Aortic smooth muscle cell (primary cell): ENCODE results near the gene AGER. TPM values are rescaled to one million over a fixed set of nuclear protein-coding genes. Genes with fewer than 3 reads are reported as not detected.

Experiments used
- total RNA-seq: library from RNA; depleted of rRNA; stranded (reverse); fragments of >200 nt; gene quantifications from 2 replicates; pipeline ENCODE4 v1.2.3, GENCODE V29; 2014

The AGER gene
- total RNA-seq, result 0.13 and 0.37 TPM in 2 replicates

GRCh38 chr6:32184084-32184640 lies at the start of gene AGER:
Gene AGER (minus strand): TSS chr6:32184253. CDS start chr6:32184222, 31 bp downstream.

GRCh38 chr6:32223258-32224235 lies 39.5 kb upstream of the AGER start, which contains the start of gene NOTCH4:
Gene NOTCH4 (minus strand): TSS chr6:32224067. CDS start chr6:32223928, 139 bp downstream.

GRCh38 chr6:32192608-32193039 lies 8.6 kb upstream of the AGER start, which contains the start of gene GPSM3:
Gene GPSM3 (minus strand): TSS chr6:32192643. CDS start chr6:32192513, 130 bp downstream.

GRCh38 chr6:32190054-32190851 lies 6.2 kb upstream of the AGER start, which contains the start of gene PBX2:
Gene PBX2 (minus strand): TSS chr6:32190202. CDS start chr6:32189915, 287 bp downstream.

GRCh38 chr6:32177788-32178546 lies 6.1 kb downstream of the AGER start, which contains the start of gene RNF5:
Gene RNF5 (plus strand): TSS chr6:32178405. CDS start chr6:32178512, 107 bp downstream.

GRCh38 chr6:32175711-32176475 lies 8.2 kb downstream of the AGER start, which contains the start of gene AGPAT1:
Gene AGPAT1 (minus strand): TSS chr6:32176084. CDS start chr6:32171496, 4,588 bp downstream.

GRCh38 chr6:32164295-32164694 lies 19.8 kb downstream of the AGER start, which contains the start of gene EGFL8:
Gene EGFL8 (plus strand): TSS chr6:32164595. CDS start chr6:32166166, 1,571 bp downstream.

GRCh38 chr6:32153564-32154513 lies 30.2 kb downstream of the AGER start, which contains the start of gene PPT2:
Gene PPT2 (plus strand): TSS chr6:32154141. CDS start chr6:32154595, 454 bp downstream.

GRCh38 chr6:32151863-32152768 lies 31.9 kb downstream of the AGER start, which contains the start of gene PRRT1:
Gene PRRT1 (minus strand): TSS chr6:32151939. CDS start chr6:32151827, 112 bp downstream.

Other genes with a start within 250 kb of the AGER start
- 20.3 and 31.2 TPM in 2 replicates for gene CFB, start 238.2 kb downstream of the AGER start, total RNA-seq
- 107 and 119 TPM in 2 replicates for gene NELFE, start 225.3 kb downstream of the AGER start, total RNA-seq
- 41.2 and 58.4 TPM in 2 replicates for gene SKIC2, start 225.1 kb downstream of the AGER start, total RNA-seq
- 9.8 and 10.2 TPM in 2 replicates for gene DXO, start 212.1 kb downstream of the AGER start, total RNA-seq
- gene C4A, start 202.2 kb downstream of the AGER start, total RNA-seq, result 5.7 and 5.8 TPM in 2 replicates
- 4.8 and 5.0 TPM in 2 replicates for gene C4B, start 169.5 kb downstream of the AGER start, total RNA-seq
- under 0.01 and 0.62 TPM in 2 replicates for gene CYP21A2, start 145.8 kb downstream of the AGER start, total RNA-seq
- 33.9 and 58.7 TPM in 2 replicates for gene TNXB, start 74.9 kb downstream of the AGER start, total RNA-seq
- 11.8 and 16.4 TPM in 2 replicates for gene ATF6B, start 56.0 kb downstream of the AGER start, total RNA-seq
- gene FKBPL, start 54.0 kb downstream of the AGER start, total RNA-seq, result 5.5 and 5.9 TPM in 2 replicates
- 0.26 and 0.50 TPM in 2 replicates for gene PRRT1, start 32.3 kb downstream of the AGER start, total RNA-seq
- gene PPT2, start 30.1 kb downstream of the AGER start, total RNA-seq, result 28.3 and 69.1 TPM in 2 replicates
- 1.2 TPM in 2 replicates for gene EGFL8, start 19.7 kb downstream of the AGER start, total RNA-seq
- gene AGPAT1, start 8.2 kb downstream of the AGER start, total RNA-seq, result 14.3 and 17.3 TPM in 2 replicates
- gene RNF5, start 5.8 kb downstream of the AGER start, total RNA-seq, result 22.2 and 25.9 TPM in 2 replicates
- gene PBX2, start 5.9 kb upstream of the AGER start, total RNA-seq, result 20.5 and 26.3 TPM in 2 replicates
- gene GPSM3, start 8.4 kb upstream of the AGER start, total RNA-seq, result 0.92 and 1.1 TPM in 2 replicates
- 1.3 and 2.2 TPM in 2 replicates for gene NOTCH4, start 39.8 kb upstream of the AGER start, total RNA-seq
- gene TSBP1, start 187.7 kb upstream of the AGER start, total RNA-seq, result not detected in 2 replicates
- not detected in 2 replicates for gene BTNL2, start 222.9 kb upstream of the AGER start, total RNA-seq